ENCODE results near the gene EOGT.

DNA sequence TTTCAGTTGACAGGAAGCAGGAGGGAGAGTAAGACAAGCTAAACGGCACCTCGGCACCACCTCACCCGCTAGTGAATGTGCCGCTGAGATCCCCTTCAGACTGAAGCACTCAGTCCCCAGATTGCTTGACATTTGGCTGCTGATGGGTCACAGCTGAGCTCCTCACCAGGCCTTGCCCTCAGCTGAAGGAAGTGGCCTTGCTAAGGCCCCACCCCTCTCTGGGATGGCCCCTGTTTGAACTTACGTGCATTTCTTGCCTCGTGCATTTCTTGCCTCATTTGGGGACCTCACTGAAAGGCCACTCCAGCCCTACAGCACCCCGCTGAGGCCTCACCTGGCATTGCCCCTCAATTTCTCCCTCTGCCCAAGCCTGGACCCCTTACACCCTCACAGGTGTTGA is 39.8 kb downstream of the EOGT start:
- TF ChIP-seq EZH2phosphoT487 (IDR thresholded peaks at IDR 0.05; ENCODE audit: insufficient read depth, low read depth) = no peak
- TF ChIP-seq EZH2 (IDR thresholded peaks at IDR 0.05; ENCODE audit: insufficient read depth, poor library complexity, severe bottlenecking) = no peak

Measured in GM23248 (cell line).